ENCODE data around the gene PRDM16. TPM values are rescaled to one million over a fixed set of nuclear protein-coding genes. Genes with fewer than 3 reads are reported as not detected.

The PRDM16 gene
- total and polyA plus RNA-seq, 7 donors, result 0.04 to 1.2 (median 0.31) TPM

DNA sequence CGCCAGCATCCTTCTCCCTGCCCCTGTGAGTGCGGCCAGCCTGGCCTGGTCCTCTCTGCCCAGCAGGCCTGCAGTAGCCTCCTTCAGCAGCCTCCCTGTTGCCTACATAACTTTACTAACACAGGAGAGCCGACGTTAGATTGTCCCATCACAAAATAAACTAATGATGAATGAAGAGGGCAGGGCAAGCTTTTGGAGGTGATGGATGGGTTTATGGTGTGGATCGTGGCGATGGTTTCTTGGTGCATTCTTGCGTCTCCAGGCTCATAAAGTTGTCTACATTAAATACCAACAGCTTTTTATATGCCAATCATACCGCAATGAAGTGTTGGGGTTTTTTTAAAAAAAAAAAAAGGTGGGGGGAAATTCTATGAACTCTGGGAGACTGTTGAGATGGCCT, 164.5 kb downstream of the PRDM16 start:
- TF ChIP-seq, protein P1, sequence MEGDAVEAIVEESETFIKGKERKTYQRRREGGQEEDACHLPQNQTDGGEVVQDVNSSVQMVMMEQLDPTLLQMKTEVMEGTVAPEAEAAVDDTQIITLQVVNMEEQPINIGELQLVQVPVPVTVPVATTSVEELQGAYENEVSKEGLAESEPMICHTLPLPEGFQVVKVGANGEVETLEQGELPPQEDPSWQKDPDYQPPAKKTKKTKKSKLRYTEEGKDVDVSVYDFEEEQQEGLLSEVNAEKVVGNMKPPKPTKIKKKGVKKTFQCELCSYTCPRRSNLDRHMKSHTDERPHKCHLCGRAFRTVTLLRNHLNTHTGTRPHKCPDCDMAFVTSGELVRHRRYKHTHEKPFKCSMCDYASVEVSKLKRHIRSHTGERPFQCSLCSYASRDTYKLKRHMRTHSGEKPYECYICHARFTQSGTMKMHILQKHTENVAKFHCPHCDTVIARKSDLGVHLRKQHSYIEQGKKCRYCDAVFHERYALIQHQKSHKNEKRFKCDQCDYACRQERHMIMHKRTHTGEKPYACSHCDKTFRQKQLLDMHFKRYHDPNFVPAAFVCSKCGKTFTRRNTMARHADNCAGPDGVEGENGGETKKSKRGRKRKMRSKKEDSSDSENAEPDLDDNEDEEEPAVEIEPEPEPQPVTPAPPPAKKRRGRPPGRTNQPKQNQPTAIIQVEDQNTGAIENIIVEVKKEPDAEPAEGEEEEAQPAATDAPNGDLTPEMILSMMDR (IDR thresholded peaks at IDR 0.05), result no peak
- H3K27ac ChIP-seq, result no peak overlapping the region
- H3K4me1 ChIP-seq, result no peaks in the 10 kb centered on the region
- peaks cover 0 to 58% (median 20%) of the 10 kb centered on the region in 3 donors for H3K27me3 ChIP-seq (ENCODE audit: insufficient read depth in 3 of 3, low read length in 2 of 3)
- ATAC-seq, result no peak
- H3K9me3 ChIP-seq, result no peaks in the 10 kb centered on the region
- H3K4me3 ChIP-seq, result no peak overlapping the region
- H3K36me3 ChIP-seq (ENCODE audit: insufficient read depth in 1 of 2, low read depth in 1 of 2), result no peaks in the 10 kb centered on the region
- intact Hi-C loops (cut with DNase I), result no loop called here
- DNase-seq, result no peak
- 92 to 96% (median 94%) methylated on average over 8 of the region's 8 CpGs for WGBS, 3 donors

DNA sequence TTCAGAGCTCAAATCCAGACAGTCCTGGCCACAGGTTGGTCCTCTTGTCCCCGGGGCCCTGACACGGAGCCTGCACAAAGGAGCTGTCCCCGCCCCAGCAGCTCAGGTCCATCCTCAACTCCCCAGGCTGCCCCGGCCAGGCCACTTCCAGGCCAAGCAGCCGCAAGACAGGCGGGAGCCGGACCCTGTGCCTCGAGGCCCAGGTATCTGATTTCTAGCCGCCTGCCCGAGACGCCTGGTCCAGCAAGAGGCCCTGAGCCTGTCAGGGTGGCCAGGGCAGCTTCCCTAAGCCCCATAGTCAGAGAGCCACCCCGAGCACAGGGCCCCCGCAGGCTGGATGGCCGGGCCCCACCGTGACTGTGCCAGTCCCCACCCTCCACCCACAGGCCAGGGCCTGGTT, 165.3 kb downstream of the PRDM16 start:
- WGBS, 3 donors, result 92 to 96% (median 93%) methylated on average over 15 of the region's 15 CpGs
- Histone ChIP-seq H3K4me1 (no peaks in the 10 kb centered on the region), H3K9me3 (no peaks in the 10 kb centered on the region), H3K27ac (no peak overlapping the region), H3K36me3 (ENCODE audit: insufficient read depth in 1 of 2, low read depth in 1 of 2) (no peaks in the 10 kb centered on the region), H3K4me3 (no peak overlapping the region), H3K27me3 (ENCODE audit: insufficient read depth in 3 of 3, low read length in 2 of 3) (peaks cover 0 to 58% (median 24%) of the 10 kb centered on the region in 3 donors)
- no peak for ATAC-seq
- intact Hi-C loops (cut with DNase I), result no loop called here
- TF ChIP-seq, protein P1 (IDR thresholded peaks at IDR 0.05), result no peak
- DNase-seq, result no peak

DNA sequence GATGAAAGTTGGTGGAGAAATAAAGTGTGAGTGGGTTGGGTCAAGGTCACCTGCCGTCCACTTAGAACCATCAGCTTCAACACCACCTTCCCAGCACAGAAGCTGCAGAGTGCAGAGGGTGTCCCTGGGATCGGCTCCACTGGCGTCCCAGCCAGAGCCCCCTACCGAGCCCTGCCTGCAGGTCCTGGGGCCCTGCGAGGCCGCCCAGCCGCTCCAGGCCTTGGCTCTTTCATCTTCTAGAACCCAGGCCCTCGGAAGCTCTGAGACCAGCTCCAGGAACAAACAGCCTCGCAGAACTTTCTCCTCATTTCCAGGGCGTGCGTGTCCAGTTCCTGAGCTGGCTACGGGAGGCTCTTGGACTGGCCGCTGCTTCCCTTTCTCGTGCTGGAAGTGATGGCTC, 166.0 kb downstream of the PRDM16 start:
- Histone ChIP-seq H3K9me3 (no peaks in the 10 kb centered on the region), H3K36me3 (ENCODE audit: insufficient read depth in 1 of 2, low read depth in 1 of 2) (no peaks in the 10 kb centered on the region), H3K4me1 (no peaks in the 10 kb centered on the region), H3K27me3 (ENCODE audit: insufficient read depth in 3 of 3, low read length in 2 of 3) (peaks cover 0 to 56% (median 24%) of the 10 kb centered on the region in 3 donors), H3K27ac (no peak overlapping the region), H3K4me3 (no peak overlapping the region)
- ATAC-seq (no peak), DNase-seq (no peak)
- TF ChIP-seq, protein P1 (IDR thresholded peaks at IDR 0.05), result no peak
- intact Hi-C loops (cut with DNase I), result no loop called here
- 87 to 96% (median 93%) methylated on average over 14 of the region's 14 CpGs for WGBS, 3 donors

DNA sequence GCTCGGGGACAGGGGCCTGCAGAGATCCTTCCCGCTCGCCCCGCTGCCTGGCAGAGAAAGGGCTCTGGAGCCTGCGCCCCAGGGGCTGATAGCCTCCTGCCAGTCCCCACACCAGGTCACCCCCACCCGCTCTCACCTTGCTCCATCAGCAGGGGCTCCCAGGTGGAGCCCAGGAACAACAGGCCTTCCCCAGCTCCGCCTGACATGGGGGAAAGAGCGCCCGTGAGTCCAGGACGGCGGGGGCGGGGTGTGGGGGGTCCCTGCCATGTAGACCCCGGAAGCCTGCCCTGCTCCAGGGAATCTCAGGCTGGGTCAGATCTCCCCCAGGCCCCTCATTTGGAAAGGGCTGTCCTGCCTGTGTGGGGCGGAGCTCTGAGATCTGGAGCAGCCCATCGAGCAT, 166.5 kb downstream of the PRDM16 start:
- Histone ChIP-seq H3K4me3 (no peak overlapping the region), H3K27me3 (ENCODE audit: insufficient read depth in 3 of 3, low read length in 2 of 3) (peaks cover 0 to 59% (median 24%) of the 10 kb centered on the region in 3 donors), H3K36me3 (ENCODE audit: insufficient read depth in 1 of 2, low read depth in 1 of 2) (no peaks in the 10 kb centered on the region), H3K4me1 (no peaks in the 10 kb centered on the region), H3K27ac (no peak overlapping the region), H3K9me3 (no peaks in the 10 kb centered on the region)
- 94 to 95% (median 94%) methylated on average over 15 of the region's 15 CpGs for WGBS, 3 donors
- ATAC-seq (no peak), DNase-seq (no peak)
- intact Hi-C loops (cut with DNase I), result no loop called here
- TF ChIP-seq, protein P1 (IDR thresholded peaks at IDR 0.05), result no peak

DNA sequence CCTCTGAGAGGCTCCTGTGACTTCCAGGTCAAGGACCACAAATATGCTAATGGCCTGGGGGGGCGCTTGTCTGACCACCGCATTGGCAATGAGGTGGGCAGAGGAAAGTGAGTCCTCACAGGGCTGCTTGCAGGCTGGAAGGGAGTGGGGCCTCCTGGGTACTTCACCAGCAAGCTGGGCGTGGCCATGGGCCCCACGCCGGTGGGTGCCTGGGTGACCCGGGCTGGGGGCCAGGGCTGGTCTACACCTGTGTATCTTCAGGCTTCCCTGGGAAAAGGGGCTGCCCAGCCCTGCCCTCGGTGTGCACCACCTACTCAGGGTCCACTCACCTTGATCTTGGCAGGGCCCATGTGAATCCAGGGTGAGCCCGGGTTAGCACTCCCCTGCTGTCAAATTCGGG, 167.4 kb downstream of the PRDM16 start:
- TF ChIP-seq, protein P1 (IDR thresholded peaks at IDR 0.05), result no peak
- Histone ChIP-seq H3K4me3 (no peak overlapping the region), H3K4me1 (no peaks in the 10 kb centered on the region), H3K27me3 (ENCODE audit: insufficient read depth in 3 of 3, low read length in 2 of 3) (peaks cover 0 to 62% (median 19%) of the 10 kb centered on the region in 3 donors), H3K27ac (no peak overlapping the region), H3K9me3 (no peaks in the 10 kb centered on the region), H3K36me3 (ENCODE audit: insufficient read depth in 1 of 2, low read depth in 1 of 2) (no peaks in the 10 kb centered on the region)
- 78 to 94% (median 90%) methylated on average over 8 to 9 of the region's 9 CpGs for WGBS, 3 donors
- intact Hi-C loops (cut with DNase I), result no loop called here
- ATAC-seq, result no peak
- no peak for DNase-seq
